GM10266 (cell line): ENCODE measurements around the gene PAQR8.

Experiments used
- DNase-seq: peaks from one replicate; pipeline ENCODE4 v3.0.0; 2012; ENCODE audit errors: extremely low spot score
- CTCF ChIP-seq: IDR thresholded peaks from 2 replicates; pipeline ENCODE4 v1.5.1; 2012; ENCODE audit warnings: mild to moderate bottlenecking, low read depth; ENCODE audit not compliant: control insufficient read depth, insufficient read depth; ENCODE audit errors: missing control alignments

The PAQR8 gene

GRCh38 chr6:52365866-52366540, 4.1 kb downstream of the PAQR8 start:
- no peak for TF ChIP-seq CTCF
- DNase-seq: no peak

GRCh38 chr6:52368002-52368401, 6.1 kb downstream of the PAQR8 start:
- no peak for TF ChIP-seq CTCF
- DNase-seq: no peak

- no peak for TF ChIP-seq CTCF
Observed at GRCh38 chr6:52369234-52369633, 7.3 kb downstream of the PAQR8 start.

GRCh38 chr6:52371656-52372191, 9.8 kb downstream of the PAQR8 start:
- TF ChIP-seq CTCF: no peak
- no peak for DNase-seq

More at GRCh38 chr6:52369234-52369633, 7.3 kb downstream of the PAQR8 start:
- DNase-seq: no peak

- no peak for DNase-seq
- TF ChIP-seq CTCF: no peak
Observed at GRCh38 chr6:52373151-52373690, 11.3 kb downstream of the PAQR8 start.

- no peak for TF ChIP-seq CTCF
- DNase-seq: no peak
Observed at GRCh38 chr6:52374247-52374646, 12.3 kb downstream of the PAQR8 start.
